ENCODE data around the gene GALNS.
A peak's percentile ranks its signal among the peaks of the same experiment; 100 is the strongest.
"Not testable (repeated sequence)": the region's sequence is repeated elsewhere in the genome, so short reads cannot be mapped to it uniquely, and the experiment has no call there.

The GALNS gene

GRCh38 chr16:88783391-88784073 lies 73.2 kb downstream of the GALNS start:
- DNase-seq (ENCODE audit: low spot score) = no peak

- DNase-seq (ENCODE audit: low spot score) = no peak
Measured at GRCh38 chr16:88782454-88783390, 74.0 kb downstream of the GALNS start.

- DNase-seq (ENCODE audit: low spot score) = no peak
Measured at GRCh38 chr16:88781140-88782077, 75.3 kb downstream of the GALNS start.

- DNase-seq (ENCODE audit: low spot score) = no peak
Measured at GRCh38 chr16:88780142-88781062, 76.3 kb downstream of the GALNS start.

GRCh38 chr16:88779406-88780141 lies 77.2 kb downstream of the GALNS start:
- no peak for DNase-seq (ENCODE audit: low spot score)

GRCh38 chr16:88778541-88779065 lies 78.1 kb downstream of the GALNS start:
- no peak for DNase-seq (ENCODE audit: low spot score)

- no peak for DNase-seq (ENCODE audit: low spot score)
Measured at GRCh38 chr16:88778271-88778525, 78.5 kb downstream of the GALNS start.

GRCh38 chr16:88777471-88778270 lies 79.1 kb downstream of the GALNS start:
- no peak for DNase-seq (ENCODE audit: low spot score)

GRCh38 chr16:88775825-88776224 lies 80.9 kb downstream of the GALNS start:
- DNase-seq (ENCODE audit: low spot score) = no peak

GRCh38 chr16:88774544-88775393 lies 82.0 kb downstream of the GALNS start:
- DNase-seq (ENCODE audit: low spot score) = no peak

GRCh38 chr16:88773812-88774291 lies 82.9 kb downstream of the GALNS start:
- peak; percentile 38 for DNase-seq (ENCODE audit: low spot score)

- DNase-seq (ENCODE audit: low spot score) = no peak
Measured at GRCh38 chr16:88772871-88773811, 83.6 kb downstream of the GALNS start.

GRCh38 chr16:88771781-88772180 lies 85.0 kb downstream of the GALNS start:
- DNase-seq (ENCODE audit: low spot score) = not testable (repeated sequence)

GRCh38 chr16:88771294-88771772 lies 85.4 kb downstream of the GALNS start:
- DNase-seq (ENCODE audit: low spot score) = no peak

- DNase-seq (ENCODE audit: low spot score) = peak; percentile 58
Measured at GRCh38 chr16:88770461-88771293, 86.1 kb downstream of the GALNS start.

Data from LoVo (cell line).